Amniotic stem cell (primary cell): ENCODE data around the gene LRP8.

Source experiments
- DNase-seq: peaks from one replicate; lab custom pipeline; 2025; lab: John Stamatoyannopoulos, UW

LRP8 gene

GRCh38 chr1:53359225-53359933 is 31.5 kb upstream of the LRP8 start:
- DNase-seq: no peak

- no peak for DNase-seq
Measured at GRCh38 chr1:53356637-53357036, 28.8 kb upstream of the LRP8 start.

DNA sequence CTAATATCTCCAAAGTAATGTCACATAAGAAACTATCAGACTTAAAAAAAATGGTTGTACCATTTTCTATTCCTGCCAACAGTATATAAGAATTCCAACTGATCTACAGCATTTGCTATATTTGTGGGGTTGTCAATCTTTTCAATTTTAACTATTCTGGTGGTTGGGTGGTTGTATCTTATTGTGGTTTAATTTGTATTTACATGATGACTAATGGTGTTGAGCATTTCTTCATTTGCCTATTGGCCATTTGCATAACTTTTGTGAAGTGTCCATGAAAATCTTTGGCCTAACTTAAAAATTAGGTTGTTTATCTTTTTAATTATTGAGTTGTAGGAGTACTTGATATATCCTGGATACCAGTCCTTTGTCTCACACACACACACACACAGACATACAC is 26.2 kb upstream of the LRP8 start:
- DNase-seq: no peak

DNA sequence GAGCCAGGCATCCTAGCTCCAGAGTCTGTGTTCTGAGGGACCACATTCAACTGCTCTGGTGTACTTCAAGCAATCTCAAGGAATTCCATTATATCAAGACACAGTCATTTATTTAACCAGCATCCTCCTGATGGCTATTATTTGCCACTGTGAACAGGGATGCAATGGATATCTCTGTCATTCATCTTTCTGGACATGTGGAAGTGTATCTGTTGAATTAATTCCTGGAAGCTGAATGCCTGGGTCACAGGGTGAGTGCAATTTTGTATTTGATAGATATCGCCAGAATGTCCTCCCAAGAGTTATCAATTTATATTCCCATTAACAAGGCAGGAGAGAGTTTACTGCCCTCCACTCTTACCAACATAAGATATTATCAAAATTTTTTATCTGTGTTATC is 24.7 kb upstream of the LRP8 start:
- DNase-seq: no peak

- DNase-seq: no peak
Measured at GRCh38 chr1:53350853-53351767, 23.2 kb upstream of the LRP8 start.

- DNase-seq: no peak
Measured at GRCh38 chr1:53349968-53350852, 22.3 kb upstream of the LRP8 start.

DNA sequence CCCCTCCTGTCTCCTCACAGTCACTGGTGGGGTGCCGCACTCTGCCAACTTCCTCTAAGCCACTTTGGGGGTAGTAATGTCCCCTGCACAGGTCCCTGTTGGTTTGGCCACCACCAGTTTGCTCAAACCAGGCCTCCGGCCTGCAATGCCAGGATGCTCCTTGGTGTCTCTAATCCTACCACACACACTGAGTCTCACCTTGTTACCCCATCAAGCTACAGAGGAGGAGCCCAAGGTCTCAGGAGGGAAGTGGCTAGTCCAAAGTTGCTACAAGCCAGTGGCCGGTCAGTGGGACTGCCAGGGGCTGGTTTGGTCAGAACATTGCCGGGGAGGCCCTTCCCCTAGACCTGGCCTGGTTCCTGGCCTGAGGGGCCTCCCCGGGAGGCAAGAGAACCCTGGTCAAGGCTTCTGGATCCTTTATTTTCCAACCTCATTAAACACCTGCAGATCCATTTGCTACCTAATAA is 21.5 kb upstream of the LRP8 start:
- DNase-seq: no peak

DNA sequence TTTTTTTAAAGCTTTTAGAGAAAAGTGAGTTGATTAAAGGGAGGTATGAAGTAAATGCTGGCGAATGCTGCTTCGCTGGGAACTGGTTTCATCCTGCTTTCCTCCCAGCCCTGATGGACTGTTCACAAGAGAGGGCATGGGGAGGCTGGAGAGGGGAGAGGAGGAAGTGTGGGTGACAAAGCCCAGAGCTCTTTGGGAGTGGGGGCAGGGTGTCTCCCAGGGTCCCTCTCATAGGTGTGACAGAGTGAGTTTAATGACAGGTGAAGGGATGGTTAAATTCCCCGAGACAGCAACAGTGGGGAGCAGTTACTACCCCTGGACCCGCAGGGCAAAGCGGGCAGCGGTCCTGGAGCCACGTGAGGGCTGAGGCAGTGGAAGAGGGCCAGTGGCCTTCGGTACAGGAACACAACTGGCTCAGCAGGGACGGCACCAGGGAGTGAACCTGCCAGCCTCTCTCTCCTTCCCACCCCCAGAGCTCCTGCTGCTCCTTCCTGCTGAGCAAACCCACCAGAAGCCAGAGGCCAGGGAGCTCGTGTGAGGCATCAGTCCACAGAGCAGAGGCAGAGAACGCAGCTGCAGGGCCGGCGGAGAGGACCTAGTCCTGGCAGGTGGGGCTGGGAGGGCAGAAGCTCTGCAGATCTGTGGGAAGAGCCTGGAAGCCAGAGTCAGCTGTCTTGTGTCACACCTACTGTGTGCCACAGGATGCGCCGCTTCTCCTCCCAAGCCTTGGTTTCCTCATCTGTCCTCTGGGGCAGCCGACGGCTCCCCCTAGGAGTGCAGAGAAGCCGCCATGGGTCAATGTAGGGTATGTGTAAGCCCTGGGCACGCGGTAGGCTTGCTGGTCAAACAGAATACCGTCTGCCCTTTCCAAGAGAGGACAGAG is 20.9 kb upstream of the LRP8 start:
- DNase-seq: no peak

DNA sequence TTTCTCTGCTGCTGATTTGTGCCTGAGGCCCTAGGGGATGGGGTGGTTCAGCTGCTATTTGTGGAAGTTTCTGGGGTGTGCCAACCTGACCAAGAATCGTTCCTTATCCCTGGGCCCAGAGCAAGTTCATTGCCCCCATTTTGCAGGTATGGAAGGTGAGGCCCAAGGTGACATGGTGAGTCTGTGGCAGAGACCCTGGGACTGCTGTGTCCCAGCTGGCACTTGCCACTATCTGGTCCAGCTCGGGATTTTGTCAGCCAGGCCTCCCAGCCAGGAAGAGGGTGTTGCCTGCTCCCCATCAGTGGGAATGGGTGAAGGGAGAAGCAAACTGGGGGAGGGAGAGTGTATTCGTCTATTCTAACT is 18.9 kb upstream of the LRP8 start:
- no peak for DNase-seq

- DNase-seq: no peak
Measured at GRCh38 chr1:53345996-53346813, 18.3 kb upstream of the LRP8 start.

DNA sequence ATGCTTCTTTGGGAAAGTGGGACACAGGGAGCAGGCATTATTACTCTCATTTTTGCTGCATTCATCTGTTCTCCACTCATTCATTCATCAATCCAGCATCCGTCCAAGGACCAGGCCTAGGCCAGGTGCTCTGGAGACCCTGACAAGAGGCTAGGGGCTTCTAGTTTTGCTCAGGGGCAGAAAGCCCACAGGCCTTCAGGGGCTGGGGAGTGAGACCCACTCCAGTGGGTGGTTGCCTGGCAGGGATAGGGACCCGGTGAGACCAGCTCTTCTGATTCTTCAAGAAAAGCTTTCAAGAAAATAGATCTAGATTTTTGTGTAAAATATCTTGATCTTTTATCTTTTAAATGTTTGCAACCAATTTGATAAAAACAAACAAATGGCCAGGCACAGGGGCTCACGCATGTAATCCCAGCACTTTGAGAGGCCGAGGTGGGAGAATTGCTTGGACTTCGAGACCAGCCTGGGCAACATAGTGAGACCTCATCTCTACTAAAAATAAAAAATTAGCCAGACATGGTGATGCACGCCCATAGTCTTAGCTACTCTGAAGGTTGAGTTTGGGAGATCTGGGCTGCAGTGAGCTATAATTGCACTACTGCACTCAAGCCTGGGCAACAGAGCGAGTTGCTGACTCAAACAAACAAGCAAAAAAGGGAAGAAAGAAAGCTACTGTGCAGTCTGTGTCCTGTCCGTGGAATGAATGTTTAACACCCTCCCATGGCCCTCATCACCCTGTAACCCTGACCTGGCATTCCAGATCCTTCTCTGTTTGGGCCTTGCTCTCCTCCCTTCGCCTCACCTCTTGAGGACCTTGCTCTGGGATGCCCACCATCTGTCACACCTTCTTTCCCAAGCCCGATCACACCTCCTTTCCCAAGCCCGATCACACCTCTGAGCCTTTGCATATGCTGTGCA is 17.3 kb upstream of the LRP8 start:
- DNase-seq: no peak

- DNase-seq: peak; percentile 6
Measured at GRCh38 chr1:53343831-53344668, 16.2 kb upstream of the LRP8 start.

DNA sequence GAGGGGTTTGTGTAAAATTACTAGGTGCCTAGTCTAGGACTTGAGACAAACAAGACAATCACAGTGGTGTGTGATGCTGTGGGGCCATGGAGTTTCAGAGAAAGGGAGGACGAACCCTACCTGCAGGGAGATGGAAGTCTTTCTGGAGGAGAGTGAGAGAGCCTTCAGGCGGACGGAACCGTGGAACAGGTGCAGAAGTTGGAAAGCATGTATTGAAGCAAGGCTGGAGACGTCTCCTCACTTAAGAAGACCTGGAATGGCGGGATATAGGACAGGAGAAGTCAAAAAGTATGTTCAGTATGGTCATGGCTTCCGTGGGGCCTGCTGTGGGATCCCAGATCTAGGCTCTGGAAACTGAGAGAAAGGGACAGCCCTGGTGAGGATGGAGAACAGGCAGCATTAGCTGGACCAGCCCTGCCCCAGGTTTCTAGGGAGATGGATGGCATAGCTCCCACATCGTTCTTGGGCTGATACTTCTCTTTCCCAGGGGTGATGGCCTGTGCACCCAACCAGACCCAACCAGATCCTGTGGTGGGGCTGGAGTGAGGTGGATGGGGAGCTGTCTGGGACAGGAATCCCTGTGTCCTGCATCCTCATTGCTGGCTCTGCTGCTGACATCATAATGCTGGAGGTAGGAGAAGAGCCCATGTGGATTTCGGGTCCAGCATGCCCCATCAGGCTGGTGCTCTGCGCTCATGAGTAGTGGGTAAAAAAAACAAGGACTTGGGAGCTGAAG is 15.0 kb upstream of the LRP8 start:
- DNase-seq: no peak

DNA sequence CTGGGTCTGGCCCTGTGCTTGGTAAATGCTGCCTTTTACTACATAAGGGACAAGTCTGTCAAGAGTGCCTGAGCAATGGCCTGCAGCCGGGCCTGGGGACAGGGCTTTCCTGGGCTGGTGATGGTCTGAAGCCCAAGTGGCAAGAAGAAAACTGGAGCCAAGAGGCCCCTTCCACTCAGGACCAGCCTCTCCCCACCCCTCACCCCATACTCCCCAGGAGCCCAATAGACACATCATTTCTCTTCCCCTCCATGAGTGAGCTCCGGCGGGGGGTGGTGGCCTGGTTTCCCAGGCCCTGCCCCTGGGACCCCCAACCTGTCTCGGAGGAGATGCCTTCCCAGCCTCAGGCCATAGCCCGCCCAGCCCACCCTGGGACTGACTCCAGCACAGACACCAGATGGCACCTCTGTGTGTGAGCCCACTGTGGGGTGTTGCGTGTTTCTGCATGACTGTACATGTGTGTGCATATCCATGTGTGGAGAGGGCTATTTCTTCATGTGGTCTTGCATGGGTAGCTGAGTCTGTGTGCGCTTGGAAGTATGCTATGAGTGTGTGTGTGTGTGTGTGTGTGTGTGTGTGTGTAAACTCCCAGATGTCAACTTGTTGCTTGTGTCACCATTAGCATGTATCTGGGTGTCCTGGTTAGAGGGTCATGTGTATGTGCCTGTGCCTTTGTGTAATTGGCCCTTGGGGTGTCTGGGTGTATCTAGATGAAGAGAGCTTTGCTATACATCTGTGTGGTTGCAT is 14.3 kb upstream of the LRP8 start:
- no peak for DNase-seq

DNA sequence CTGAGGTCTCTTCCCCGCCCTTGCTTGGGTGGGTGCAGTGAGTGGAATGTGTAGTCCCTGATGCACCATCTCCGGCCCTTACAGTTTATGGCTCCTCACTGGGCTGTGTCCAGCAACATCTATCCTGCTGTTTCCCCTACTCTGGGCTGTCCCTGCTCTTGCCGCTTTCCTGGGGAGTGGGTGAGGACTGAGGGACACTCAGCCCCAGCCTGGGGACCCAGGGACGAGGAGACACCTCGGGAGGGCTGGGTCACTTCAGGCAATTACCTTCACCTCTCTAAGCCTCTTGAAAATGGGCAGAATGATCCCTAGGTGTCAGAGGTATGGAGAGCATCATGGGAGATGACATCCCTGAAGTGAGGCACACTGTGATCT is 13.6 kb upstream of the LRP8 start:
- no peak for DNase-seq

DNA sequence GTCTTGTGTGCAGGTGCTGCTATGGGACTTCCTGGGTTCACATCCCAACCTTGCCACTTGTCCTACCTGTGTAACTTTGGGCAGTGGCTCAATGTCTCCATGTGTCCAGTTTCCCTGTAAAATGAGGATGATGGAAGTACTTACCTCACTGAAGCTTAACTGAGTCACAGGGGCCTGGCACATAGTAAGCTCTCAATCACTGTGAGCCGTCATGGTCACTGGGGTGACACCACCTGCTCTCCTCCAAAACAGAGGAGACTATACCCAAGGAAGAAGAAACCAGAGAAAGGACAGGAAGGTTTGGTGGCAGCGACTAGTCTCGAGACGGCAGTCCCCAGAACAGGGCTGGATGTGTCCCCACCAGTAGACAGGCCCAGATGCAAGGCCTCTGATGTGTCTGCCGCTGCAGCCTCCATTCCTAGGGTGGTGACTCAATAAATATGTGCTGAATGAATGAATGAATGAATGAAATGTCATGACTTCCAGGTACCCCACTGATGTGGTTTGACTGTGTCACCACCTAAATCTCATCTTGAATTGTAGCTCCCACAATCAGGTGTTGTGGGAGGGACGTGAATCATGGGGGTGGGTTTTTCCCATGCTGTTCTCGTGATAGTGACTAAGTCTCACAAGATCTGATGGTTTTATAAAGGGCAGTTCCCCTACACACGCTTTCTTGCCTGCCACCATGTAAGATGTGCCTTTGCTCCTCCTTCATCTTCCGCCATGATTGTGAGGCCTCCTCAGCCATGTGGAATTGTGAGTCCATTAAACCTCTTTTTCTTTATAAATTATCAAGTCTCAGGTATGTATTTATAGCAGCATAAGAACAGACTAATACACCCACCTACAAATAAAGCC is 13.0 kb upstream of the LRP8 start:
- no peak for DNase-seq
